GM19099 (cell line): ENCODE measurements around the gene THOC1.

Source experiments
- POLR2A ChIP-seq: IDR thresholded peaks from 3 replicates; pipeline ENCODE4 v1.6.1; 2011; ENCODE audit warnings: low read depth; ENCODE audit not compliant: insufficient read length; ENCODE audit errors: extremely low read depth

The THOC1 gene

GRCh38 chr18:210075-210474, 57.8 kb downstream of the THOC1 start:
- no peak for TF ChIP-seq POLR2A

DNA sequence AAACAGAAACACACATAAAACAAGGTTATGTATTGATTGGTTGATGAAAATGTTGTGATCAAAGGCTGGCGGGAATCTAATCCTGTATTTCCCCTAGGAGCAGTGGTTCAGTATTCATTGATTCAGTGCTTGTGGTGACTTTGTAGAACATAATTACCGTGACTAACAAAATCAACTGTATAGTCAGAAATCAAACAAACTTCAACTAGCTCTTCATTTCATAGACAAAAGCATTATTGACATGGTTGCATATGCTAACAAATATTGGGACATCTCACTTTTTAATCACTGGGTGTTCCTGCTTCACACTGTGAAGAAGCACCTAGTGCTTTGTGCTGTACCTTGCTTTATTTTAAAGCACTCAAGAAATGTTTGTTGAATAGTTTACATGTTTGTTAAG, 68.1 kb downstream of the THOC1 start:
- TF ChIP-seq POLR2A = no peak

GRCh38 chr18:199214-199613, 68.6 kb downstream of the THOC1 start:
- TF ChIP-seq POLR2A = no peak

DNA sequence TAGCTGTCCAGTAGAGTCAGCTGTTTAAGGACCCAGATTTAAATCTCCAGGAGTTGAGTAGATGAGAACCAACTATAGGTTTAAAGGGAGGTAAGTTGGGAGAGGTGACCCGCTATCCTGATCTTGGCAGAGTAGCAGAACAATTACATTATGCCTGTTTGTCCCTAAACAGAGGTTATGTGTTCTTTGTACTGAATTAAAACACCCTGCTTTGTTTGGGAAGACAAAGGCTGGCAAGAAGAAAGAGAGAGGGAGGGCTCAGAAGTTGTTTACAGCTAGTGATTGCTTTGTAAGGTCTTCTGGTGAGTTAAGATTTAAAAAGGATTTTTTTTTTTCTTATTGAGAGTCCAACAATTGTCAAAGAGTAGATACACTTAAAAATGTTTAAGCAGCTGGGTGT, 72.2 kb downstream of the THOC1 start:
- TF ChIP-seq POLR2A = no peak

DNA sequence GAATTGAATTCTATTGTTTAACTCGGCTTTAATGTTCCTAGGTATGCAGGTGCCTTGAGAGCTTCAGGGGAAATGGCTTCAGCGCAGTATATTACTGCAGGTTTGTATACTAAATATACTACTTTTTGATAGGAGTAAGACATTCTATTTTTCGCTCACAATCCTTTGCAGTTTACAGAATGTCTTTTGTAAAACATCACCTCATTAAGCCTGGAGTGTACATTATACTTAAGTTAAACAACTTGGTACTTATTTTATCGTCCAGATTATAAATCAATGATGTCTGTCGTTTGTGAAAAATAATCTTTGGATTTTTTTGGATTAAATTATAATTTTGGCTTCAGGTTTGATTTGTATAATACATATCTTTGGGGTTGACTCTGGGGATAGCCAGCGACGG, 75.0 kb downstream of the THOC1 start:
- TF ChIP-seq POLR2A = no peak

GRCh38 chr18:191725-192124, 76.1 kb downstream of the THOC1 start:
- no peak for TF ChIP-seq POLR2A

- no peak for TF ChIP-seq POLR2A
These were observed 78.6 kb downstream of the THOC1 start for GRCh38 chr18:189254-189653.

DNA sequence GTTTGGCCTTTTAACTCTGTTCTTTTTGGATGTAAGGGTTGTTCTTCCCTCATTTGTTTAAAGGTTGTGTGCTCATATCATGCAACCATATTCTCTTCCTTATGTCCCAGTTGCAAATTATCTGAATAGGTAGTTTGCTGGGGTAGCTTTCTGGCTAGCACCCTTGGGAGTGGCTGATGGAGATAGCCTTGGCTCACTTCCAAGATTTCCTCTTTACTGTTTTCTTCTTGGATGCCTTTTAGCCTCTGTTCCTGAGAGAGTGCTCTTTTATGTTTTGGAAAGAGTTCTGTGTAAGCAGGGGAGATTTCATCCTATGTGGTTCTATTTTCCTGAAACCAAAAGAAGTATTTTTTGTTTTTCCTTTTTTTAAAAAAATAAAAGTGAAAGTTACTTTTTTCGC, 84.1 kb downstream of the THOC1 start:
- no peak for TF ChIP-seq POLR2A

- TF ChIP-seq POLR2A = no peak
These were observed 86.1 kb downstream of the THOC1 start for GRCh38 chr18:181711-182110.

GRCh38 chr18:179499-179898, 88.3 kb downstream of the THOC1 start:
- no peak for TF ChIP-seq POLR2A

GRCh38 chr18:172361-172760, 95.5 kb downstream of the THOC1 start:
- TF ChIP-seq POLR2A = no peak
